ENCODE data around the gene ZMYND15. TPM values are rescaled to one million over a fixed set of nuclear protein-coding genes. Genes with fewer than 3 reads are reported as not detected.

ZMYND15 gene
- total RNA-seq, 1 donor from 2014 or later = not detected

DNA sequence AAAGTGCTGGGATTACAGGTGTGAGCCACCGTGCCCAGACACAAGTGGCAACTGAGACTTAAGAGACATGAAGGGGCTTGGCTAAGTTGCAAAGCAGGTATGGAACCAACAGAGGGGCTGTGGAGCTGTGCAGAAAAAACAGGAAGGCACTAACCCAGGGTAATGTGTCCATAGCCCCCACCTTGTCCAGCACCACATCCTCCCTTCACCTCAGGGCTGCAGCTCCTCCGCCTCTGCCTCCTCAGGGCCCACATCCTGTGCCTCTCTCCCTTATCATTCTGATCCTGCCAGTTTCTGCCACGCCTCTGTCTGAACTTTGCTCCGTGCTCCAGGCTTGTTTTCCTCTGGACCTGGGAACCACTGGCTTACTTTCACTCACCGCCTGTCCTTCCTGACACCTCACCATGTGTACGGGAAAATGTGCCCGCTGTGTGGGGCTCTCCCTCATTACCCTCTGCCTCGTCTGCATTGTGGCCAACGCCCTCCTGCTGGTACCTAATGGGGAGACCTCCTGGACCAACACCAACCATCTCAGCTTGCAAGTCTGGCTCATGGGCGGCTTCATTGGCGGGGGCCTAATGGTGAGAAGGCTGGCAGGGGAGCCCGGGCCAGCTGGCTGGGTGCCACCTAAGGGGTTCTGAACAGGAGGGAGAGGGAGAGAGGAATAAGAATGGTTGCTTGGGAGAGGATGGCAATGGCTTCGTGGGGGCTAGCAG is 32.0 kb downstream of the ZMYND15 start, which contains the start of gene TM4SF5:
TSS of gene TM4SF5 (plus strand) at position 368 of the 716 bp plus-strand sequence. CDS start at position 405, 37 bp downstream.
- no peak within 1 kb of the TSS for H3K4me3 Mint-ChIP-seq
- H3K27me3 Mint-ChIP-seq (ENCODE audit: insufficient read depth, low read depth) = peaks cover 9% of the 10 kb centered on the region
- H3K36me3 ChIP-seq = no peaks in the 10 kb centered on the region
- no peaks in the 10 kb centered on the region for H3K36me3 Mint-ChIP-seq
- no peaks in the 10 kb centered on the region for H3K79me2 ChIP-seq (ENCODE audit: low read depth)
- H3K9me3 Mint-ChIP-seq = no peaks in the 10 kb centered on the region
- no peak for TF ChIP-seq EZH2phosphoT487 (IDR thresholded peaks at IDR 0.05)
- TF ChIP-seq, protein P1, sequence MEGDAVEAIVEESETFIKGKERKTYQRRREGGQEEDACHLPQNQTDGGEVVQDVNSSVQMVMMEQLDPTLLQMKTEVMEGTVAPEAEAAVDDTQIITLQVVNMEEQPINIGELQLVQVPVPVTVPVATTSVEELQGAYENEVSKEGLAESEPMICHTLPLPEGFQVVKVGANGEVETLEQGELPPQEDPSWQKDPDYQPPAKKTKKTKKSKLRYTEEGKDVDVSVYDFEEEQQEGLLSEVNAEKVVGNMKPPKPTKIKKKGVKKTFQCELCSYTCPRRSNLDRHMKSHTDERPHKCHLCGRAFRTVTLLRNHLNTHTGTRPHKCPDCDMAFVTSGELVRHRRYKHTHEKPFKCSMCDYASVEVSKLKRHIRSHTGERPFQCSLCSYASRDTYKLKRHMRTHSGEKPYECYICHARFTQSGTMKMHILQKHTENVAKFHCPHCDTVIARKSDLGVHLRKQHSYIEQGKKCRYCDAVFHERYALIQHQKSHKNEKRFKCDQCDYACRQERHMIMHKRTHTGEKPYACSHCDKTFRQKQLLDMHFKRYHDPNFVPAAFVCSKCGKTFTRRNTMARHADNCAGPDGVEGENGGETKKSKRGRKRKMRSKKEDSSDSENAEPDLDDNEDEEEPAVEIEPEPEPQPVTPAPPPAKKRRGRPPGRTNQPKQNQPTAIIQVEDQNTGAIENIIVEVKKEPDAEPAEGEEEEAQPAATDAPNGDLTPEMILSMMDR (IDR thresholded peaks at IDR 0.05) = no peak
- H3F3A ChIP-seq (ENCODE audit: low read depth) = no peaks in the 10 kb centered on the region
- no peak within 1 kb of the TSS for H3K4me3 ChIP-seq
- H3K27ac ChIP-seq = no peak within 1 kb of the TSS
- no peaks in the 10 kb centered on the region for H4K20me1 ChIP-seq (ENCODE audit: low read depth)
- H3K4me1 ChIP-seq = no peaks in the 10 kb centered on the region
- no peak for DNase-seq (ENCODE audit: low spot score)
- H3K27ac Mint-ChIP-seq = no peak within 1 kb of the TSS
- no peaks in the 10 kb centered on the region for H3K9me3 ChIP-seq (ENCODE audit: low read depth)
- no peak within 1 kb of the TSS for H2AFZ ChIP-seq (replicated peaks)
- H3K9ac ChIP-seq = no peak within 1 kb of the TSS
- no peak within 1 kb of the TSS for H3K4me2 ChIP-seq
- H3K27me3 ChIP-seq = no peaks in the 10 kb centered on the region
- H3K4me1 Mint-ChIP-seq = no peaks in the 10 kb centered on the region

DNA sequence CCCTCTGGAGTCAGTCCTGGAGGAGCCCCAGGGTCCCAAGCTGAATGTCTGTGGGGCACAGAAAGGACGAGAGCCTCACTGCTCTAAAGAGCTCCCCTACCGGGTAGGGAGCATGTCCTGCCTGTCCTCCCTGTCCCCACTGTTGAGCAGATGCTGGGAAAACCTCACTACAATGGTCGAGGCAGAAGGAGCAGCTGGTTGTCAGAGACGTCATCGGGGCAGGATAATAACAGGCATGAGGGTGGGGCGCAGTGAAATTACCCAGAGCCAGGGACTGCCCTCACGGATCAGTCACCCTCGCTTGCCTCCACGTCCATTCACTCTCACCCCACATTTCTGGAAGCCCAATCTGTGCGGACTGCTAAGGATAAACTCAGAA is 32.6 kb downstream of the ZMYND15 start:
- Histone ChIP-seq H3K4me2 (no peak overlapping the region), H3K36me3 (no peaks in the 10 kb centered on the region), H3K4me3 (no peak overlapping the region), H3K4me1 (no peaks in the 10 kb centered on the region), H3K9ac (no peak overlapping the region), H3K9me3 (ENCODE audit: low read depth) (no peaks in the 10 kb centered on the region), H4K20me1 (ENCODE audit: low read depth) (no peaks in the 10 kb centered on the region), H3K27ac (no peak overlapping the region), H3K79me2 (ENCODE audit: low read depth) (no peaks in the 10 kb centered on the region), H3K27me3 (no peaks in the 10 kb centered on the region), H2AFZ (replicated peaks) (no peak overlapping the region), H3F3A (ENCODE audit: low read depth) (no peaks in the 10 kb centered on the region)
- no peak for DNase-seq (ENCODE audit: low spot score)
- Mint-ChIP-seq H3K36me3 (no peaks in the 10 kb centered on the region), H3K9me3 (no peaks in the 10 kb centered on the region), H3K4me1 (no peaks in the 10 kb centered on the region), H3K27ac (no peak overlapping the region), H3K27me3 (ENCODE audit: insufficient read depth, low read depth) (peaks cover 9% of the 10 kb centered on the region), H3K4me3 (no peak overlapping the region)
- TF ChIP-seq, protein P1 (IDR thresholded peaks at IDR 0.05) = no peak
- TF ChIP-seq EZH2phosphoT487 (IDR thresholded peaks at IDR 0.05) = no peak
- TF ChIP-seq EZH2 (IDR thresholded peaks at IDR 0.05) = no peak

DNA sequence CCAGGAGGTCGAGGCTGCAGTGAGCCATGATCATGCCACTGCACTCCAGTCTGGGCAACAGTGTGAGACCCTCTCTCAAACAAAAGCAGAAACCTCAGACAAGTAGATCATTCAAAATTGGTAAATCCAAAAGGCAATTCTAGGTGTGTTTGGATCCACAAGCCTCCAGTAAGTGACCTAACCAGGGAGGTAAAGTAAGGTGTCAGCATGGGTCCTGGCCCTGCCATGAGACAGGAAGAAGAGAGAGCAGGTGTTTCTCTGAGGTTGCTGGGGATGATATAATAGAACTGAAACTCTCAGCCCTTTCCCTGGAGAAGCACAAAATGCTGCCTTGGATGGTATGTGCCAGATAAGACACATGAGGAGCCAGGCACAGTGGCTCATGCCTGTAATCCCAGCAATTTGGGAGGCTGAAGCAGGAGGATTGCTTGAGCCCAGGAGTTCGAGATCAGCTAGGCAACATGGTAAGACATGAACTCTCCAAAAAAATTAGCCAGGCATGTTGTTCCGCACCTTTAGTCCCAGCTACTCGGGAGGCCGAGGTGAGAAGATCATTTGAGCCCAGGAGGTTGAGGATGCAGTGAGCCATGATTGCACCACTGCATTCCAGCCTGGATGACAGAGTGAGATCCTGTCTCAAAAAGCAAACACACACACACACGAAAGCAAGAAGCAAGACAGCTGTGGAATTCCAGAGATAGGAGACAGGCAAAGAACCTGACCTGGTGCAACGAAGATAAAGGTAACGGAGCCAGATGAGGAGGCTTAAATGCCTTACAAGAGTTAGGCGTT is 38.5 kb downstream of the ZMYND15 start:
- no peaks in the 10 kb centered on the region for H3K4me1 ChIP-seq
- no peaks in the 10 kb centered on the region for H3K9me3 ChIP-seq (ENCODE audit: low read depth)
- no peaks in the 10 kb centered on the region for H4K20me1 ChIP-seq (ENCODE audit: low read depth)
- no peak for DNase-seq (ENCODE audit: low spot score)
- H3K27ac ChIP-seq = no peak overlapping the region
- Mint-ChIP-seq H3K27me3 (ENCODE audit: insufficient read depth, low read depth) (peaks cover 9% of the 10 kb centered on the region), H3K4me1 (no peaks in the 10 kb centered on the region), H3K9me3 (no peaks in the 10 kb centered on the region), H3K36me3 (no peaks in the 10 kb centered on the region), H3K4me3 (no peak overlapping the region), H3K27ac (no peak overlapping the region)
- no peak overlapping the region for H3K4me3 ChIP-seq
- H3K36me3 ChIP-seq = no peaks in the 10 kb centered on the region
- H3F3A ChIP-seq (ENCODE audit: low read depth) = no peaks in the 10 kb centered on the region
- no peak overlapping the region for H2AFZ ChIP-seq (replicated peaks)
- H3K27me3 ChIP-seq = peaks cover 20% of the 10 kb centered on the region
- H3K4me2 ChIP-seq = no peak overlapping the region
- TF ChIP-seq, protein P1 (IDR thresholded peaks at IDR 0.05) = no peak
- no peak for TF ChIP-seq EZH2phosphoT487 (IDR thresholded peaks at IDR 0.05)
- TF ChIP-seq EZH2 (IDR thresholded peaks at IDR 0.05) = no peak
- no peaks in the 10 kb centered on the region for H3K79me2 ChIP-seq (ENCODE audit: low read depth)
- H3K9ac ChIP-seq = no peak overlapping the region
